Jurkat, Clone E6-1 (cell line): ENCODE measurements around the gene NR3C1.

Experiments used
- DNase-seq: peaks from one replicate; pipeline ENCODE4 v3.0.0-alpha.2; 2011; ENCODE audit warnings: low read depth, low spot score
- H3K4me3 ChIP-seq: 2 replicates; pipeline ENCODE4 v1.5.1; 2011; ENCODE audit warnings: mild to moderate bottlenecking, low read length, control low read depth, moderate library complexity

The NR3C1 gene

GRCh38 chr5:143376195-143376779, 27.2 kb downstream of the NR3C1 start:
- DNase-seq = no peak
- H3K4me3 ChIP-seq = no peak overlapping the region

DNA sequence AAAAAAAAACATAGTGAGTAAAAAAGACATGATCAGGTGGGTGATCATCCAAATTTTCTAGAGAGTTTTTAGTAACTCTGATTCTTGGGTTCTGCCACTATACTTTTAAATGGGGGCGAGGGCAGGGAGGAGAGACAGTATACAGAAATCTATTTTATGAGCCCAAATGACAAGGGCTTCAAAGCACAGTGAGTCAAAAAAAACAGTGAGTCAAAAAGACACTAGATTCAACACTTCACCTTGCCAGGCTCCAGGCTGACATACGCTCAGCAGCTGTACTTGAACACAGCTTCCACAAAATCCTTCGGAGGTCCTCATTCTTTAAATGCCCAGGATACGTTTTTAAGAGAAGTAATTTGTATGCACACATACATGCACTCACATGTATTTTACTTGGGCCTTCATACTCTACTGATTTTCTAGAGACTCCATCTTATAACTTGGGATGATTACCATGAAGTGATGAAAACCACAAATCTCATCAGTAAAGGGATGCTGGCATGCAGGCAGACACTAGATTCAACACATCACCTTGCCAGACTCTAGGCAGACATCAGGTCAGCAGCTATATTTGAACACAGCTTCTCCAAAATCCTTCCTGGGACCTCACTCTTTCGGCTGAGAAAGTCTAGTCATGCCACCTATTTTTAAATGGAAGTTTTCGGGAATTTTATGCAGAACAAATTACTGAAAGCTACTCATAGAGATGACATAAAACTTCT, 28.8 kb downstream of the NR3C1 start:
- H3K4me3 ChIP-seq = no peak overlapping the region
- no peak for DNase-seq

DNA sequence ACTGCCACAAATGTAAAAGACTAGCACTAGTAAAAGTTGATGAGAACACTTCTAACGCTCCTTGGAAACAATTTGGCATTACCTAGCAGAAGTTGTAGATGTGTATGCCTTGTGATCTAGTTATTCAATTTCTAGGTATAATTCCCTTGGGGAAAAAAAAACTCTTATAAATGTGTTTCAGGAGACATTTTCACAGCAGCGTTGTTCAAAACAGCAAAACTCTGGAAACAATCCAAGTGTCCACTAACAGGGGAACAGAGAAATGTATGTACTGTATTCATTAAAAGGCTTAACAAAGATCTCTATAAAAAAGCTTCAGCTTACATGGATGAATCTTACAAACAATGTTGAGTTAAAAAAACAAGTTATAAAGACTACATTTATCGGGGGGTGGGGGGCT, 30.4 kb downstream of the NR3C1 start:
- no peak overlapping the region for H3K4me3 ChIP-seq
- DNase-seq = no peak

DNA sequence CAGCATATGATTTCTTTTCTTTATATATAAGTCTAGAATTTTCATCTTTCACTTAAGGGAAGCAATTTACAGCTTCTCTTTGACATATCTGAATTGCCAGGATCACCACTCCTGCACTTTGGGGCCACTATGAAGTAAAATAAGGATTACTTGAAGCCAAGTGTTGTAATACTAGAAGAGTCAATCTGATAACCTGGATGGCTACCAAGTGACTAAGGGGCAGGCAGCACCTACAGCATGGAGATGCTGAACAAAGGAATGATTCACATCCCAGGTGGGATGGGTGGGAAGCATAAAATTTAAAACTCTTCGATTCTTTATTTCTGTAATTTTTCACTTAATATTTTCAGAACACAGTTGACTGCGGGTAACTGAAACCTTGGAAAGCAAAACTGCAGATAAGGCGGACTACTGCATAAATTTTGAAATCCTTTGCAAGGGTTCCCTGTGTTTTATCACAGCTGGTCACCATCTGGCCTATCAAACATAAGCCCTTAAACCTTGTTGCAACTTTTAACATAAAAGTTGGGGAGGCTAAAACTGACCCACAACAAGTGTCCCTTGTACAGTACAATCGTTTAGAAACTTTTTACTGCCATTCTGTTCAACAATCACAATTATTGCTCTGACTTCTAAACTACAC, 31.2 kb downstream of the NR3C1 start:
- no peak for DNase-seq
- no peak overlapping the region for H3K4me3 ChIP-seq

- DNase-seq = no peak
- no peak overlapping the region for H3K4me3 ChIP-seq
Measured at GRCh38 chr5:143370440-143370839, 33.0 kb downstream of the NR3C1 start.

- no peak for DNase-seq
- H3K4me3 ChIP-seq = no peak overlapping the region
Measured at GRCh38 chr5:143364061-143364460, 39.4 kb downstream of the NR3C1 start.

DNA sequence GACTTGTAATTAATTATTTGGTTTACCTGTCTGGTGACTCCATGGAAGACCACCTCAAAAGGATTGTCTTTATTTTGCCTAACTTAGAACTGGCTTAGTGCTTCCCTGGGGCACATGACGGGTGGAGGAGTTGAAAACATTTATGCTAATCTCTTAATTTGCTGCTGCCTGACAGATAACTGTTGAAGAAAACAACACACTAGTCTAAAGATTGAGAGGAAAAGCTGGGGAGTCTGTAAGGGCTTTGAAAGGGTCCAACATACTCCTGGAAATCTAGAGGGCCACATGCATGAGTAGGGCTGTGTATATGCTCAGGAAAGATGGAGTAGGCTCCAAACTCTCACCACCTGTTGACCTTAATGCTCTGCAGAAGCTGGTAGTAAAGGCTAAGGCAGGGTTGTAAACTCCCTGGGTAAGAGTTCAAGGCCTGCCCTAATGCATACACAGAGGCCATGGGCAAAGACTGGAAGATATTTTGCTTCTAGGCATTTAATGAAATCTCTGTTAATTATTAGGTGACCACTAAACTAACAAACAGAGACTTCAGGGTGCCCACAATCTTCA, 40.7 kb downstream of the NR3C1 start:
- no peak overlapping the region for H3K4me3 ChIP-seq
- no peak for DNase-seq

GRCh38 chr5:143361438-143361837, 42.0 kb downstream of the NR3C1 start:
- DNase-seq = no peak
- H3K4me3 ChIP-seq = no peak overlapping the region

DNA sequence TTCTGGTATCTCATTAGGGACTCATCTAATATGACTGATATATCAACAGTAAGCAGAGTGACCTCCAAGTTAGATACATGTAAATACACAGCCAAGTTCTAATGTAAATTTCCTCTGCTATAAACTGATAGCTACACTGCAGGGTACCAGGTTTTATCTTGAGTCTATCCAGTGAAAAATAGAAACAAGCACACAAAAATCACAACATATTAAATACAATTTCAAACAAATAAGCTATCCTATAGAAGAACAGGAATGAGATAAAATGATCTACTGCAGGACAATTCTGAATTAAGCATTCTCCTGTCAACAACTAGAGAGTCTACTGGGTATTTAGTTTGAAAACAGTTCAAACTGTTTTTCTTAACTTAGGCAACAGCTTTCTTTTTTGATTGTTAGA, 42.7 kb downstream of the NR3C1 start:
- H3K4me3 ChIP-seq = no peak overlapping the region
- no peak for DNase-seq

DNA sequence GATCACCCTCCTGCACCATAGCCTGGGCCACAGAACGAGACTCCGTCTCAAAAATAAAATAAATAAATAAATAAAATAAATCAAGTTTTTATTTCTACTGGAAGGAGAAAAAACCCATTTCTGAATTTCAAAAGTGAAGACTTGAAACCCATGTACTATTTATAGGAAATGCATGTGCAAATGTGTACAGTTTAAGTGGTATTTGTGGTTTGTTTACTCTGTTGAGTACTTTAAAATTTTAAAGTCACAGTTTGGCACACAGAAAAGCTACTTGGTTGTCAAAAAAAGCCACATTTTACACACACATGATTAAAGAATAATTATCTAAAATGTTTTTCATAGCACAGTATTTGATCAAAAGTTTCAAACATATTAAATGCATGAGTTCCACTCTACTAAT, 43.6 kb downstream of the NR3C1 start:
- H3K4me3 ChIP-seq = no peak overlapping the region
- peak; percentile 31 for DNase-seq

DNA sequence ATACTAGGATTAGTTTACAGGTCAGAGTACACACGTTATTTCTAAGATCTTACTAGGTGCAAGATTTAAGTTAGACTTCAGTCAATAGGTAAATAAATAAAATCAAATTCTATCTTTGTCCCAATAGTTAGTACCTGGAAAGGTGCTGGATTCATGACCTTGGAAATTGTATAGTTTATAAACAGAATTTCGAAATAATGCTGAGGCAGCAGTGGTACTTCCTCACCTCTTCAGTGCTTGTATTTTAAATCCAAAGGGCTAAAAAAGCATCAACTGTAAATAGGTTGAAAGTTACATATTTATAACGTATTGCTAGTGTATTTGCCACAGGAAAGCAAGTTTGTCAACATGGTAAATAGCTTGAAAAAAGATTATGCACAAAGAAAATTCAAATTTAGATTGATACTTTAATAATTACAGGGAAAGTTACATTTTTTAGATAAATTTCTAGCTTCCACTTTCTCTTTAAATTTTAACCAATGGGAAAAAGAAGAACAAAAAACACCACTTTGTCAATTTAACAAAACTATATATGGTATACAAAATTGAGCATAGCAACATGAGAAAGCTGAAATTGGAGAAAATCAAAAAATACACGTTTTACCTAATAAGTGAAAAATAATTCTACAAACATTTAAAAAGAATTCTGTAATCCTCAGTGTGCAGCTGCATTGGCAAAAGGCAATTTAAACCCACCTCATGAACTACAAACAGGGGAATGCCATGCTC, 46.5 kb downstream of the NR3C1 start:
- DNase-seq = no peak
- H3K4me3 ChIP-seq = no peak overlapping the region

DNA sequence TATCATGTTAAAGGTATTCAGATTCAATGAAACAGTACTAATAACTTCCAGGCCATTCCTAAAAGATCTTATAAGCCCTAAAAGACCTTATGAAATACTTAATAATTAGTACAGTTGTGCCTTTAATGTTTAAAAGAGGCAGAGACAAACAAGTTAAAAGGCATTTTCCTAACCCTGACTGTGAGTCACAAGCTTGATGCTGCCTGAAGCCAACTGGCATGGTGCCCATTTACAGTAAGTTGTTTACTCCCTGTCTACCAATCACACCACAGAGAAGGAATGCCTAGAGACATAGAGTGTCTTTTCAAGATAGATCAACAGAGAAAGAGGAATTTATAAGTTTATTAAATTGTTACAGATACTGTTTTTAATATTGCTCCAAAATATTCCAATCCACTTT, 47.8 kb downstream of the NR3C1 start:
- peak; percentile 36 for DNase-seq
- no peak overlapping the region for H3K4me3 ChIP-seq

DNA sequence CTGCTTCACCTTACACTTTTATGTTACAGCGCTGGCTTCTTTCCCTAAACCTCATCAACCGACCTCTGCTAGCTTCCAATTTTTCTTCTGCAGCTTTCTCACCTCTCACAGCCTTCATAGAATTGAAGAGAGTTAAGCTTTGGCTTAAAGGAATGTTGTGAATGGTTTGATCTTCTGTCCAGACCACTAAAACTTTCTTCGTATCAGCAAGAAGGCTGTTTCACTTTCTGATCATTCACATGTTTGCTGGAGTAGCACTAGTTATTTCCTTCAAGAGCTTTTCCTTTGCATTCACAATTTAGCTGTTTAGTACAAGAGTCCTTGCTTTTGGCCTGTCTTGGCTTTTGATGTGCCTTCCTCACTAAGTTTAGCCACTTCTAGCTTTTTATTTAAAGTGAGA, 49.5 kb downstream of the NR3C1 start:
- DNase-seq = no peak
- H3K4me3 ChIP-seq = no peak overlapping the region

- H3K4me3 ChIP-seq = no peak overlapping the region
- DNase-seq = peak; percentile 22
Measured at GRCh38 chr5:143352691-143353090, 50.8 kb downstream of the NR3C1 start.

DNA sequence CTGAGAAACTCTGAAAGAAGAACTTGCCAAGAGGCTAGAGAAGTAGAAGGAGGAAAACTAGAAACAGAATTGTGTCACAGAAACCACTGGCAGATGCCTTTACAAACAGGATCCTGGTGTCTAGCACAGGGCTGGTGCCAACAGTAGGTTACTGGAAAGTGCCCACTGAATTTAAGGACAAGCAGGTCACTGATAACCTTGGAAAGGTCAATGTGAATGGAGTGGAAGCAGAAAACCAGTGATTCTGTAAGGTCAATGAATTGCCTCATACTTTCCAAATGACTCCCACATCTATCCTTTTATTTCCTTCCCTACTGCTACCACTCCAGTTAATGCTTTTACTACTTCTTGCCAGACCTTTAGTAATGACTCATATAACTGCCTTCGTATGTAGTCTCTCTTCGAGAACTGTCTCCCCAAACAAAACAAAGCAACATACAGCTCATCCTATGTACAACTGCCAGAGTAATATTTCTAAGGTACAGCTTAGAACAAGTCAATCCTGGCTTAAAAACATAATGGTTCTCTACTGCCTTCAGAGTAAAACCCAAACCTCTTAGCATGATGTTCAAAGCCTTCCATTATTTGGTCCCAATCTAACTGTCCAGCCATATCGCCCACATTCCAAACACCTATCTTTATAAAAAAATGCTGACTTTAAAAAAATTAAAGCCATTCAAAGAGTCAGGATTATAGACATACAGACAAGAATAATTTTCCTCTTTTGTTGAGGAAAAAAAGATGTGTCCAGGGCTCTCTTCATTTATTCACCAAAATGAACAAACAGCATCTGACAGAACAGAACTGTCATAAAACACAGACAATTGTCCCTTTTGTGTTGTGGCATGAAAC, 52.5 kb downstream of the NR3C1 start:
- DNase-seq = no peak

GRCh38 chr5:143350341-143350740, 53.1 kb downstream of the NR3C1 start:
- no peak for DNase-seq
- H3K4me3 ChIP-seq = no peak overlapping the region

More for the DNA sequence above, 52.5 kb downstream of the NR3C1 start:
- no peak overlapping the region for H3K4me3 ChIP-seq

DNA sequence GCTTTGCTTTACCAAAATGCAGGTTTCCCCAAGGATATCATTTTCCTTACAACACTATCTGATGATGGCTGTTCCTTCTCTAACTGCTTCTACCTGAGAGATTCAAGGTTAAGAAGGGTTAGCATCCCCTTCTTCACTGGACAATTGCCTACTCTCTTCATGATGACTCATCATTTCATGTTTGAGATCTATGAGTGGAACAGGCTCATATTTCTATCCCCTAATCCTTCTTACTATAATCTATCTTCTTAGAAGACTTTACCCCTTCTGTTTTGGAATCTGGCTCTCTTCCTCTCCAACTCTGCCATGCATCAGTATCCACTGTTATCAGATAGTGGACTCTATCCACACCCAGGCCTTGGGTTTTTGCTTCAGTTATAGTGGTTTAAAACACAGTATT, 54.3 kb downstream of the NR3C1 start:
- no peak for DNase-seq
- H3K4me3 ChIP-seq = no peak overlapping the region

DNA sequence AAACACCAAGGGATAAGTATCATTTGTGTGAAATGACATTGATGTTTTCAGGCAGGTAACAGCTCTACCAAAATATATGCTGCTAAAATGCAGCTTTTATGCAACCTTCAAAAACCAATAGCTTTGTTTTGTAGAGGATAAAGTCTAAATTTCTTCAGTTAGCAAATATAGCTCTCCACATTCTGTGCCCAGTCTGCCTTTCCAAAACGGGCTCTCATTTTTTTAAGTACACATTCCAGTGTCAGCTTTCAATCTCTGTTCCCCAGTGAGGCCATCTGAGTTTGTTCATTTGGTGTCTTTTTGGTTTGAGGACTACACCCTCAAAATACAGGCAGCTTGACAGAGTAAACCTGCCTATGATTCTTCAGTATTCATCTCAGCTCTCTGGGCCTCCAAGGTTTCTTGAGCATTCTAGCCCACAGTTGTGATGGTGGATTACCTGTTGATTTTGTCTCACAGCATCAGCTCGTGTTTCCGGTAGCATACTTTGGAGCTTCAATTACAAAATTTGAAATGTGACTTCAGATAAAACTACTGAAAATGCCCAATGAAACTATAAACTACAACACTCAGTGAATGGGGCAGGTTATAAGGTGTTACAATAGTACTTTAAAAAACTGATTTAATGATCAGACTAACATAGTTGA, 55.7 kb downstream of the NR3C1 start:
- DNase-seq = no peak
- H3K4me3 ChIP-seq = no peak overlapping the region
